ENCODE results near the gene TMA16.

Gene TMA16

GRCh38 chr4:163563592-163563991 is 69.1 kb downstream of the TMA16 start:
- DNase-seq (ENCODE audit: low read depth in 2 of 2): no peak

GRCh38 chr4:163564221-163564720 is 69.8 kb downstream of the TMA16 start:
- DNase-seq (ENCODE audit: low read depth in 2 of 2): no peak

GRCh38 chr4:163565226-163566135 is 71.0 kb downstream of the TMA16 start:
- no peak for DNase-seq (ENCODE audit: low read depth in 2 of 2)

- no peak for DNase-seq (ENCODE audit: low read depth in 2 of 2)
These were observed 71.8 kb downstream of the TMA16 start for GRCh38 chr4:163566257-163566796.

DNA sequence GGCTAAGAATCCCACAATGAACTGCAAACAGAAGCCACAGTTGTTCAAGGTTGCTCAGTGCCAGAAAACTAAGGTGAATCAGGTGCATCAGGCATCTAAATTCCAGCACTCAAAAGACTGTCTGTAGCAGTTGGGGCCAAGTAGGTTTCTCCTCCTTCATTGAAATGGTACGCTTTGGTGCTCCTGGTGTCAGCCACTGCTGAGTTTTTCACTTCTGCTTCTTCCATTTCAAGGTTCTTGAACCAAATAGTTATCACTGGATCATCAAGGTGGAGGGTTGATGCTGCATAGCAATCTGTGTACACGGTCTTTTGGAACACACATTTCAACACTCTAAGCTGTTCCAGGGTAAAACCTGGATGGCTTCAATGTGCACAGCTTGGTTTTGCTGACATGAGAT is 74.4 kb downstream of the TMA16 start:
- no peak for DNase-seq (ENCODE audit: low read depth in 2 of 2)

Data from stimulated activated CD4-positive, alpha-beta T cell treated with anti-CD3 and anti-CD28 coated beads, Interleukin-1b, Interleukin-23, amount 100 ng/mL, for 1 hour (primary cell).